ENCODE data around the gene EVA1A.

DNA sequence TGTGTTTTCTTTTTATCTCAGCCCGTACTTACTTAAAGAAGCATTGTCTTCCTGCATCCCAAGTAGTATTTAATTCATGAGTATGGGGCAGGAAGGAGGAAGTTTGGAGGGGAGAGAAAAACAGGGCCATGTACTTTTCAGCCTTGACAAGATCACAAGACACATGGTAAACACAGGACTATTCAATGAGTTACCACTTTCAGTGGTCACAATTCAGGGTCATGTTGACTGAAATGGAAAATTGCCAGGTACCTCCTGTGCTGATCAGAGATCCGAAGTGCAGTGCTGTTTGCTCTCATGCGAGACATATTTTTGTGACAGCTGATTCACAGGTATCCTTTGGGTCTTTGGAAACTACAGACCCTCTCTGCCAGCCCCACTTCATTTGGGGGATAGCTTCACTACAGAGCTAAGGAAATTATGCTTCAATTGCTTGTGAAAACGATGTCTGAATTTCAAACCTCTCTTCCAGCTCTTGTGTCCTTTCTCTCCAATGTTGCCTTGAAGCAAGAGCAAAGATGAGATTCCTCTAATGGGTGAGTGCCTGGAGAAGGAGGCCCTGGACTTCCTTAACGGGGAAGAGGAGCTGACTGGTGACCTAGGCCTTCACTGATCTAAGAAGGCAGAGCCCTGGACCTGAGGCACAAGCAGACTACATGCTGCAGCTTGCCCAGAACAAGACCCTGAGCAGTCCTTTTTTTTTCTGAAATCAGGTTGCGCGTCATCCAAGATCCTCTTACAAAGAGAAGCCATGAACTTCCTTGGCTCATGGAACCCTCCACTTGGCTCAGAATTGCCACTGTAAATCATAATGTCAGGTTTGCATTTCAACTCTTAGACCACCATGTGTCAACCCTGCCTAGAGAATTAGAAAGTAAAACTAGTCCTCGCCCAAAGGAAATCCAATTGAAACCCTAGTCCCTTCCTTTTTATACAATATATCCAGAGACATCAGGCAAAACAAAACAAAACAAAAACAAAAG lies 44.1 kb downstream of the EVA1A start:
- TF ChIP-seq CTCF (IDR thresholded peaks at IDR 0.05; ENCODE audit: borderline replicate concordance, extremely low read depth, low read length, poor library complexity, severe bottlenecking): no peak
- TF ChIP-seq EZH2 (IDR thresholded peaks at IDR 0.05; ENCODE audit: borderline replicate concordance, low read depth, low read length, severe bottlenecking): no peak
